GM19395 (cell line): ENCODE results near the gene KLHL28.

Experiments used
- ATAC-seq: cut with Tn5 transposase; IDR thresholded peaks from one replicate; pipeline ENCODE4 v1.9.1; 2021; ENCODE audit warnings: mild to moderate bottlenecking, moderate library complexity; ENCODE audit not compliant: unreplicated experiment

Gene KLHL28

GRCh38 chr14:44960646-44961045, 1.1 kb downstream of the KLHL28 start:
- ATAC-seq, result no peak

DNA sequence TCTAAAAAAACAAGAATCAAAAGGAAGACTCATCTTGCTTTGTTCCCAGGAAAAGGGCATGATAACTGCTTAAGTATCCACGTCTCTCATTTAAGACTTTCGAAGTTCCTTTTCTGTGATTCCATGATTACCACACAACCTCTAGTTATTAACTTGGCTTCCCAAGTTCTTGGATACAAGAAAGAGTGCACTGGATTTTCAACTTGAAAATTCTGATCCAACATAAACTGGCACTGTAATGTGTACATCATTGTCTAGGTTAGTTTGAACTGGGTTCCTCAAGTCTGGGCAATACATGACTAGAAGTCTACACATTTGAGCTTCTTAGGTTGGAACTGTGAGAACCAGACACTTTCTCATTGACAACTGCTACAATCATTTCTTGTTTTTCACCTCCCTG, 1.6 kb downstream of the KLHL28 start:
- ATAC-seq, result no peak

DNA sequence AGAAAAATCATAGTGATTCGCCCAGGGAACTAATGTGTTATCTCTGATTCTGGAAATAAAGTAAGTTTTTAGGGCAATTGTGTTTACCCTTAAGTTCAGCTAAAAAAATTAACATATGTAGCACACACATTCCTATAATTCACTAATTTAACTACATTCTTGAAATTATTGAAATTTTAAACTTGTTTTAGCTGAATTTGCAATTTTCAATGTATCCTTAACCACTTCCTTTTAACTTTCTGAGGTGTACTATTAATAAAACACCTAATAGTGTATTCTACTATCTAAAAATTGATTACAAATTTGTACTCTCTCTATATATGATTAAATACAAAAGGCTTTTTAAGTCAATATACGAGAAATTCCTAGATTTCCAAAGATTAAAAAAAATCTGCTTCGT, 2.2 kb downstream of the KLHL28 start:
- no peak for ATAC-seq

DNA sequence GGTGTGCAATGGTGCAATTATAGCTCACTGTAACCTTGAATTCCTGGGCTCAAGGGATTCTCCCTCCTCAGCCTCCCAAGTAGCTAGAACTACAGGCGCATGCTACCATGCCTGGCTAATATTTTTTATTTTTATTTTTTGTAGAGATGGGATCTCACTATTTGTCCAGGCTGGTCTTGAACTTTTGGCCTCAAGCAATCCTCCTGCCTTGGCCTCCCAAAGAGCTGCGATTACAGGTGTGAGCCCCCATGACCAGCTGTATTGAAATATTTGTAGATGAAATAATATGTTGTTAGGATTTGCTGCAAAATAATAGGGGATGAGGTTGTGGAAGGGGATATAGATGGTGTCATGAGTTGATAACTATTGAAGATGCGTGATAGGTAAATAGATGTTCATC, 4.9 kb downstream of the KLHL28 start:
- no peak for ATAC-seq

- no peak for ATAC-seq
These were observed 6.2 kb downstream of the KLHL28 start for GRCh38 chr14:44955528-44955927.

GRCh38 chr14:44954750-44955149, 7.0 kb downstream of the KLHL28 start:
- ATAC-seq, result no peak

DNA sequence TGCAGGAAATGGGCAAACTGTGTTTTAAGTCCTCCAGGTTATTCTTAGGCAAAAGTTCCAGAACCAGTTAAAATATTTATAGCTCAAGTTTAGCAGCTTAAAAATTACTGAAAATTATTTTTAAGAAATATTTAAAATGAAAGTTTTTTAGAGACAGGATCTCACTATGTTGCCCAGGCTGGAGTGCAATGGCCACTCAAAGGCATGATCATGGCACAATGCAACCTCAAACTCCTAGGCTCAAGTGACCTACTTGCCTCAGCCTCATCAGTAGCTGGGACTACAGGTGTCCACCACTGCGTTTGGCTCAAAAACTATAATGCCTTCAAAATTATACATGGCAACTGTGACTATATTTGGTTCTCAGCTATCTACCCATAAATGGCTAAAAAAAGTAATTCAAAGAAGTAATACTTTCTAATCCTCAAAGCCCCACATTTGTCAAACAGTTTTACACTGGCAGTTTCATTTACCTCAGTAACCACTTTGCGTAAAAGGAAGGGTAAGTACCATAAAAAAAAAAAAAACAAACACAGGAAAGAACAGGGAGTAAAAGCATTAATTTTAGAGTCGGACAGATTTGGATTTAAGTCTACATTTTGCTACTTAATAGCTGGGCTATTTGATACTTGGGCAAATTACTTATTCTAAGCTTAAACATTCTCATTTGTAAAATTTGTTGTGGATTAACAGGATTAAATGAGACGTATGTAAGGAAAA, 9.2 kb downstream of the KLHL28 start:
- no peak for ATAC-seq

- no peak for ATAC-seq
These were observed 10.7 kb downstream of the KLHL28 start for GRCh38 chr14:44951051-44951450.

DNA sequence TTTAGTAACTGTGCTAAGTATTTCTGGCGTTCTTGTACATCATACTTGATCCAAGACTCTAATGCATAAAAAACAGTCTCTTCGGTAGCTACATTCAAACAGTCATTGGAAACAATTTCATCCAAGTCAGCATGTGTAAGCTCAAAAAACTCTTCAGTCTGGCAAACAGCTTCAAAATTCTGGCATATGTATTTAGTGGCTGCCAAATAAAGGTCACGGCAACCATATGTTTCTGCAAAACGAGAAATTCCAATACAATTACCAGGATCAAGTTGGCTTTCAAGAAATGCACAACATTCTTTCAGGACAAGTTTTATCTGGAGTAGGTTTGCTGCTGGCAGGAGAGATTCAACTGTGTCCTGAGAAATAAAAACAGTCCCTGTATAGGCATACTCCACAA, 16.5 kb downstream of the KLHL28 start:
- no peak for ATAC-seq

GRCh38 chr14:44944107-44944506, 17.6 kb downstream of the KLHL28 start:
- no peak for ATAC-seq

- ATAC-seq, result no peak
These were observed 19.3 kb downstream of the KLHL28 start for GRCh38 chr14:44942436-44942835.

DNA sequence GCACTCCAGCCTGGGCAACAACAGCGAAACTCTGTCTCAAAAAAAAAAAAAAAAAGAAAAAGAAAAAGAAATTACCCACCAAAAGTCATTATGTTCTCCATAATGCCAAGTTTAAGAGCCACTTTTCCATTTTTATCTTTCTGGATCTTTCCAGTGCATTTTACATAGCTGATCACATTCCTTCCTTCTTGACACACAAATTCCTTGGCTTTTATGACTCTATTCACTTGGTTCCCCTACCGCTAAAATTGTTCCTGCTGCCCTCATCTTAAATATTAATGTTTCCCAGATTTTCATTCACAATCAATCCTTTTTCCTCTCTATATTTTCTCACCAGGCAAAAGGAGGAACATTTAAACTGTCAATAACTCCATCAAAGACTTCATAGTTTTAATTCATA, 20.2 kb downstream of the KLHL28 start:
- no peak for ATAC-seq

- no peak for ATAC-seq
These were observed 20.8 kb downstream of the KLHL28 start for GRCh38 chr14:44940944-44941343.

DNA sequence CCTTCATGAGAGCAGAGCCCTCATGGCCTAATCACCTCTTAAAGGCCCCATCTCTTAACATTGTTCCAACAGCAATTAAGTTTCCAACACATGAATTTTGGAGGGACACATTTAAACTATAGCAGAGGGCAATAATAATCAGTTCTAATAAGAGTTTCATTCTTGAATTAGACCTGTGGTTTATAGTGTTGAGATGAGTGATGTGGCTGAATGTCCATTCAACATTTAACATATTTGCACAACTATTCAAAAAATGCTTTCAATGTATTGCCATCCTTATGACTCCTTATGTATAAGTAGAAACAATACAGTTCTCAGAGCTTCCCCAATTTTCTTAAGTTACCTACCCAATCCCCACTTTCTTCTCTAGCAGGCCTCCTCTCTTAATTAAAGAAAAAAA, 21.5 kb downstream of the KLHL28 start:
- no peak for ATAC-seq

- ATAC-seq, result no peak
These were observed 24.2 kb downstream of the KLHL28 start for GRCh38 chr14:44937547-44937946.

GRCh38 chr14:44935155-44935554, 26.6 kb downstream of the KLHL28 start:
- no peak for ATAC-seq

GRCh38 chr14:44928793-44929192, 33.0 kb downstream of the KLHL28 start:
- ATAC-seq, result no peak

GRCh38 chr14:44914849-44915248, 46.9 kb downstream of the KLHL28 start:
- ATAC-seq, result no peak

- no peak for ATAC-seq
These were observed 49.5 kb downstream of the KLHL28 start for GRCh38 chr14:44912041-44912869.

- no peak for ATAC-seq
These were observed 50.9 kb downstream of the KLHL28 start for GRCh38 chr14:44910821-44911220.

- no peak for ATAC-seq
These were observed 60.1 kb downstream of the KLHL28 start for GRCh38 chr14:44901696-44902095.

GRCh38 chr14:44898551-44898950, 63.2 kb downstream of the KLHL28 start:
- no peak for ATAC-seq

- no peak for ATAC-seq
These were observed 63.9 kb downstream of the KLHL28 start for GRCh38 chr14:44897845-44898151.
